GM12892 (cell line): ENCODE data around the gene IL4R.

Experiments
- POLR2A ChIP-seq: IDR thresholded peaks from 2 replicates; pipeline ENCODE4 v1.6.1; 2011; ENCODE audit warnings: low read depth, low read length, control low read depth
- POLR2AphosphoS5 ChIP-seq: IDR thresholded peaks from 2 replicates; pipeline ENCODE4 v1.6.1; 2011; ENCODE audit warnings: low read depth, low read length, control low read depth

GRCh38 chr16:27339180-27339579 is 25.4 kb downstream of the IL4R start:
- TF ChIP-seq POLR2AphosphoS5 (no peak), POLR2A (no peak)
